Measurements from ENCODE around the gene DPP10. TPM values are rescaled to one million over a fixed set of nuclear protein-coding genes. Genes with fewer than 3 reads are reported as not detected.

DPP10 gene
- total RNA-seq, 4 donors from 2014 or later, result 3.3 to 6.6 (median 4.7) TPM

DNA sequence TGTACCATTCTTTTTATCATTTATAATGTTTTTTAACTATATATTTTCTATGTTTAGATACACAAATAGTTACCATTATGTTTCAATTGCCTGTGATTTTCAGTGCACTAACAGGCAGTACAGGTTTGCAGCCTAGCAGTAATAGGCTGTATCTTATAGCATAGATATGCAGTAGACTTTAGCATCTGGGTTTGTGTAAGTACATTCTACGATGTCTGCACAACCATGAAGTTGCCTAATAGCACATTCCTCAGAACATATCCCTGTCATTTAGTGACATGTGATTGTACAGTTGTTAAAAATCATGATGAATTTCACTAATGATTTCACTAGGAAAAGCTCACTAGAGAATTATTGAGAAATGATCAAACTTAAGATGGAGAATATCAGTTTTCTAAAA lies 884.6 kb downstream of the DPP10 start:
- WGBS, result 50% methylated on average over 1 of the region's 1 CpG

DNA sequence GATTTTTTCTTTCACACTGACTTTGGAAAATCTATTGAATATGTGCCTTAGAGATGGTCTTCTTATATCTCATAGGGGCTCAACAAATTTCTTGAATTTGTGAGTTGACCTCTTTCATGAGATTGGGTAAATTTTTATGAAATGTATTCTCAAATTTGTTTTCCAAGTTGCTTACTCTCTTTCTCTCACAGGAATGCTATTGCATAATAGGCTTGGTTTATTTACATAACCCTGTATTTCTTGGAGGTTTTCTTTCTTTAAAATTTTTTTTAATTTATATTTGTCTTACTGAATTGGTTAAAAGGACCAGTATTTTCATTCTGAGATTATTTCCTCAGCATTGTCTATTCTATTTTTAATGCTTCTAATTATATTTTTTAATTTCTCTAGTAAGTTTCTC lies 917.1 kb downstream of the DPP10 start:
- no peak for DNase-seq (ENCODE audit: extremely low spot score)
- Histone ChIP-seq H3K27me3 (no peaks in the 10 kb centered on the region), H3K27ac (replicated peaks in 1 of 4) (no peak overlapping the region), H3K4me1 (no peaks in the 10 kb centered on the region), H3K36me3 (no peaks in the 10 kb centered on the region), H3K4me3 (no peak overlapping the region), H3K9me3 (peaks cover 0 to 23% (median 7%) of the 10 kb centered on the region in 4 donors)
- no peak for TF ChIP-seq POLR2A (IDR thresholded peaks at IDR 0.05; ENCODE audit: low read depth)
- TF ChIP-seq POLR2AphosphoS5 (IDR thresholded peaks at IDR 0.05), result no peak
- TF ChIP-seq, protein P1, sequence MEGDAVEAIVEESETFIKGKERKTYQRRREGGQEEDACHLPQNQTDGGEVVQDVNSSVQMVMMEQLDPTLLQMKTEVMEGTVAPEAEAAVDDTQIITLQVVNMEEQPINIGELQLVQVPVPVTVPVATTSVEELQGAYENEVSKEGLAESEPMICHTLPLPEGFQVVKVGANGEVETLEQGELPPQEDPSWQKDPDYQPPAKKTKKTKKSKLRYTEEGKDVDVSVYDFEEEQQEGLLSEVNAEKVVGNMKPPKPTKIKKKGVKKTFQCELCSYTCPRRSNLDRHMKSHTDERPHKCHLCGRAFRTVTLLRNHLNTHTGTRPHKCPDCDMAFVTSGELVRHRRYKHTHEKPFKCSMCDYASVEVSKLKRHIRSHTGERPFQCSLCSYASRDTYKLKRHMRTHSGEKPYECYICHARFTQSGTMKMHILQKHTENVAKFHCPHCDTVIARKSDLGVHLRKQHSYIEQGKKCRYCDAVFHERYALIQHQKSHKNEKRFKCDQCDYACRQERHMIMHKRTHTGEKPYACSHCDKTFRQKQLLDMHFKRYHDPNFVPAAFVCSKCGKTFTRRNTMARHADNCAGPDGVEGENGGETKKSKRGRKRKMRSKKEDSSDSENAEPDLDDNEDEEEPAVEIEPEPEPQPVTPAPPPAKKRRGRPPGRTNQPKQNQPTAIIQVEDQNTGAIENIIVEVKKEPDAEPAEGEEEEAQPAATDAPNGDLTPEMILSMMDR (IDR thresholded peaks at IDR 0.05), result no peak
- TF ChIP-seq EP300 (IDR thresholded peaks at IDR 0.05), result no peak
- intact Hi-C loops (cut with DNase I), result no loop called here

More for the DNA sequence above, 884.6 kb downstream of the DPP10 start:
- no peak overlapping the region for H3K27ac ChIP-seq (replicated peaks in 1 of 4)
- H3K36me3 ChIP-seq, result no peaks in the 10 kb centered on the region
- no peak for DNase-seq (ENCODE audit: extremely low spot score)
- peaks cover 0 to 6% (median 0%) of the 10 kb centered on the region in 4 donors for H3K9me3 ChIP-seq
- intact Hi-C loops (cut with DNase I), result no loop called here
- TF ChIP-seq POLR2A (IDR thresholded peaks at IDR 0.05; ENCODE audit: low read depth) (no peak), EP300 (IDR thresholded peaks at IDR 0.05) (no peak), POLR2AphosphoS5 (IDR thresholded peaks at IDR 0.05) (no peak)
- TF ChIP-seq, protein P1 (IDR thresholded peaks at IDR 0.05), result no peak
- H3K4me3 ChIP-seq, result no peak overlapping the region
- no peaks in the 10 kb centered on the region for H3K27me3 ChIP-seq
- H3K4me1 ChIP-seq, result no peaks in the 10 kb centered on the region

DNA sequence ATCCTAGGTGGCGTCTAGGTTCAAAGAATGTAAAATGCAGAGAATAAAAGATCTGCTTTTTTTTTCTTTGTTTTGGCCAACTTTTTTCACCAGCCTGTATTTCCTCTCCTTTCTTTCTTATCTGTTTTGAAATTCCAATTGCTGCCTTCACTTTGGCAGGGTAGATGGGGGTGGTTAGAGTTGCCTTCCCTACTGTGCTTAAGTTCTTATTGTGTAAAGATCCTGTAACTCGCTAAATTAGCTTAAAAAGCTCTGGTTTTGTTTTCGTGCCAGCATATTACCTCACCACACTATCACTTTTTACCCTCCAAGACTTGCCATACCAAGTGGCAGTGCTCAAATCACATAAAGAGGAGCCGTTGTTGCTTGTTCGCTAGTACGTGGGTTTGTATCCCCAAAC lies 921.7 kb downstream of the DPP10 start:
- Histone ChIP-seq H3K9me3 (peaks cover 0 to 8% (median 2%) of the 10 kb centered on the region in 4 donors), H3K27ac (replicated peaks in 1 of 4) (no peak overlapping the region), H3K36me3 (no peaks in the 10 kb centered on the region), H3K4me3 (no peak overlapping the region), H3K27me3 (no peaks in the 10 kb centered on the region), H3K4me1 (no peaks in the 10 kb centered on the region)
- WGBS, result 85% methylated on average over 6 of the region's 6 CpGs
- TF ChIP-seq EP300 (IDR thresholded peaks at IDR 0.05) (no peak), POLR2AphosphoS5 (IDR thresholded peaks at IDR 0.05) (no peak), POLR2A (IDR thresholded peaks at IDR 0.05; ENCODE audit: low read depth) (no peak)
- TF ChIP-seq, protein P1 (IDR thresholded peaks at IDR 0.05), result no peak
- intact Hi-C loops (cut with DNase I), result no loop called here
- DNase-seq (ENCODE audit: extremely low spot score), result no peak

DNA sequence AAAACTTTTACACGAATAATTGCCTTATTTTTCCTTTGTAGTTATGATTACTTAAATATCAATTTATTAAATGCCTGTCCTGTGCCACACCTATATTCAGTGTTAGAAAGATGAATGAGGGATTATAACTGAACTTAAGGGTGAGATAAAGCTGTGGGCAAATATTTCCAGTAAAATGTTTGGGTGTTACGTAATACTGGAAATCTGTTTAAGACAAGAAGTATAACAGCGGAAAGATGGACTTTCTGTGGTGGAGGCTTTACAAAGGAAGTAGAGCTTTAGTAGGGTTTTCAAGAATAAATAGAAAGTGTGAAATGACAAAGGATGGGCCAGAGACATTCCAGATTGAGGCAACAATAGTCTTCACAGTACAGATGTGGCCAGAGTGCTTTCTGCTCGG lies 927.0 kb downstream of the DPP10 start:
- TF ChIP-seq POLR2AphosphoS5 (IDR thresholded peaks at IDR 0.05), result no peak
- TF ChIP-seq, protein P1 (IDR thresholded peaks at IDR 0.05), result no peak
- TF ChIP-seq EP300 (IDR thresholded peaks at IDR 0.05), result no peak
- no peaks in the 10 kb centered on the region for H3K27me3 ChIP-seq
- no peaks in the 10 kb centered on the region for H3K4me1 ChIP-seq
- no peak overlapping the region for H3K27ac ChIP-seq (replicated peaks in 1 of 4)
- H3K36me3 ChIP-seq, result no peaks in the 10 kb centered on the region
- H3K4me3 ChIP-seq, result no peak overlapping the region
- WGBS, result 65% methylated on average over 4 of the region's 4 CpGs
- intact Hi-C loops (cut with DNase I), result no loop called here
- H3K9me3 ChIP-seq, result peaks cover 0 to 7% (median 5%) of the 10 kb centered on the region in 4 donors
- no peak for DNase-seq (ENCODE audit: extremely low spot score)

DNA sequence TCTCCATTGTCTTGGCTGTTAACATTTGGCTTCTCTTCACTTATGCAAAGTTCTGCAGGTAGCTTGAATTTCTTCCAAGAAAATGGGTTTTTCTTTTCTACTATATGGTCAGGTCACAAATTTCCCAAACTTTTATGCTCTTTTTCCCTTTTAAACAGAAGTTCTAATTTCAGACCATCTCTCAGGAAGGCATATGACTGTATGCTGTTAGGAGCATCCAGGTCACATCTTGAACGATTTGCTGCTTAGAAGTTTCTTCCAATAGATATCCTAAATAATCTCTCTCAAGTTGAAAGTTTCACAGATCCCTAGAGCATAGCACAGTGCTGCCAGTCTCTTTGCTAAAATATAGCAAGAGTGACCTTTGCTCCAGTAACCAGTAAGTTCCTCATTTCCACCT lies 932.5 kb downstream of the DPP10 start:
- DNase-seq (ENCODE audit: extremely low spot score), result no peak
- 92% methylated on average over 1 of the region's 1 CpG for WGBS
- no peaks in the 10 kb centered on the region for H3K36me3 ChIP-seq
- peaks cover 0 to 24% (median 15%) of the 10 kb centered on the region in 4 donors for H3K9me3 ChIP-seq
- H3K27ac ChIP-seq (replicated peaks in 1 of 4), result no peak overlapping the region
- no peaks in the 10 kb centered on the region for H3K4me1 ChIP-seq
- no peaks in the 10 kb centered on the region for H3K27me3 ChIP-seq
- TF ChIP-seq, protein P1 (IDR thresholded peaks at IDR 0.05), result no peak
- no peak for TF ChIP-seq POLR2A (IDR thresholded peaks at IDR 0.05; ENCODE audit: low read depth)
- no peak for TF ChIP-seq EP300 (IDR thresholded peaks at IDR 0.05)
- no peak for TF ChIP-seq POLR2AphosphoS5 (IDR thresholded peaks at IDR 0.05)
- intact Hi-C loops (cut with DNase I), result no loop called here
- H3K4me3 ChIP-seq, result no peak overlapping the region

All from esophagus muscularis mucosa (tissue), 4 donors.